Prostate gland (tissue), 2 donors: Measurements from ENCODE around the gene VSIG8.

Experiments used
- POLR2AphosphoS5 ChIP-seq: sonication (generic); formaldehyde crosslinking; IDR thresholded peaks from one replicate; pipeline ENCODE4 v1.6.1; 2017; ENCODE audit warnings: antibody characterized with exemption
- TF ChIP-seq, protein P1 (sequence below), 4 experiments: fragments of 200-600 bp in 2 of 4; fragments of 450-650 bp in 2 of 4; sonication (generic) in 2 of 4; IDR thresholded peaks; 1 replicate in 3 of 4; 2 replicates in 1 of 4; pipeline ENCODE4 v1.5.1; 2016 to 2019; ENCODE audit warnings: antibody characterized with exemption in 4 of 4, mild to moderate bottlenecking in 2 of 4, moderate library complexity in 2 of 4

DNA sequence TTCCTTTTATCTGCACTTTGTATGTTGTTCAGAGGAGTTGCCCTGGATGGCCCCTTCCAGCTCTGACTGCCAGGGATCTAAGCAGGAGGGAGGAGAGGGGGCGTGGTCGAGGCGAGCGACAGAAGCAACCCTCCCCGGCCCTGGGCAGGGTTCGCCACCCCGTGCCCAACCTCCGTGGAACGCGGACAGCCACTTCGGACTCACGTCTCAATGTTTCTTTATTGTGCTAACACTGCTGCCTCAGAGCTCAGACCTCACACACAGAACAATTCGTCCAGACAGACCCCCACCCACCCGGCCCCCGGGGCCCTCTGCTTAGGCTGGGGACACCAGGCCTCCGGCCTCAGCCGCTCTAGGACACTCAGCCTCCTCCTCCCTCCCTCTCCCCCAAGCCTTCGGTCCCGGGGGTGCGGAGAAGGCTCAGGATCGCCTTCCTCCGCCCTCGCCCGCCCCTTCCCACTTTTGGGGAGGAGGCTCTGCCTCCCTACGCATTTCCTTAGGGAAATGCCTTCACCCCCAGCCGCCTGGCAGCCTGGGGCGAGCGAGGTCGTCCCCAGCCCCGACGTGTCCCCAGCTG lies 8.3 kb downstream of the VSIG8 start:
- TF ChIP-seq POLR2AphosphoS5, result no peak
- TF ChIP-seq, protein P1, sequence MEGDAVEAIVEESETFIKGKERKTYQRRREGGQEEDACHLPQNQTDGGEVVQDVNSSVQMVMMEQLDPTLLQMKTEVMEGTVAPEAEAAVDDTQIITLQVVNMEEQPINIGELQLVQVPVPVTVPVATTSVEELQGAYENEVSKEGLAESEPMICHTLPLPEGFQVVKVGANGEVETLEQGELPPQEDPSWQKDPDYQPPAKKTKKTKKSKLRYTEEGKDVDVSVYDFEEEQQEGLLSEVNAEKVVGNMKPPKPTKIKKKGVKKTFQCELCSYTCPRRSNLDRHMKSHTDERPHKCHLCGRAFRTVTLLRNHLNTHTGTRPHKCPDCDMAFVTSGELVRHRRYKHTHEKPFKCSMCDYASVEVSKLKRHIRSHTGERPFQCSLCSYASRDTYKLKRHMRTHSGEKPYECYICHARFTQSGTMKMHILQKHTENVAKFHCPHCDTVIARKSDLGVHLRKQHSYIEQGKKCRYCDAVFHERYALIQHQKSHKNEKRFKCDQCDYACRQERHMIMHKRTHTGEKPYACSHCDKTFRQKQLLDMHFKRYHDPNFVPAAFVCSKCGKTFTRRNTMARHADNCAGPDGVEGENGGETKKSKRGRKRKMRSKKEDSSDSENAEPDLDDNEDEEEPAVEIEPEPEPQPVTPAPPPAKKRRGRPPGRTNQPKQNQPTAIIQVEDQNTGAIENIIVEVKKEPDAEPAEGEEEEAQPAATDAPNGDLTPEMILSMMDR (IDR thresholded peaks at IDR 0.05), result no peak
